Caco-2 (cell line): Measurements from ENCODE around the gene COPS3. TPM values are rescaled to one million over a fixed set of nuclear protein-coding genes. Genes with fewer than 3 reads are reported as not detected.

Source experiments
- BruUV-seq: library from RNA; stranded (reverse); fragments of 400-500 nt; replicated peaks from 2 replicates; lab custom pipeline; 2021; lab: Mats Ljungman, UMichigan
- CTCF ChIA-PET: fragments of 300-600 bp; sonication (Branson Sonifier 250); formaldehyde crosslinking; loops from one replicate; lab custom pipeline; 2022; ENCODE audit warnings: antibody characterized with exemption; lab: Charles Lee
- POLR2A ChIA-PET: fragments of 300-600 bp; sonication (Branson Sonifier 250); formaldehyde crosslinking; loops from one replicate; lab custom pipeline; 2022; ENCODE audit warnings: antibody characterized with exemption; lab: Charles Lee
- DNase-seq, 2 experiments: peaks; one replicate each; pipeline versions ENCODE4 v3.0.0 to v3.0.0-alpha.2; 2020 to 2022
- H3K27me3 ChIP-seq: replicated peaks from 2 replicates; pipeline ENCODE4 v1.6.0; 2011; ENCODE audit warnings: low read length; ENCODE audit not compliant: control insufficient read depth, insufficient read depth
- H3K36me3 ChIP-seq: 2 replicates; pipeline ENCODE4 v1.5.1; 2011; ENCODE audit warnings: low read length; ENCODE audit not compliant: control insufficient read depth, insufficient read depth
- H3K4me1 ChIP-seq: fragments of 250-450 bp; sonication (Bioruptor Pico); 2 replicates; pipeline ENCODE4 v1.5.1; 2020; ENCODE audit warnings: mild to moderate bottlenecking
- H3K4me3 ChIP-seq: 2 replicates; pipeline ENCODE4 v1.5.1; 2011; ENCODE audit warnings: low read depth, mild to moderate bottlenecking, control low read depth, low read length
- H3K9me3 ChIP-seq: fragments of 250-450 bp; sonication (Bioruptor Pico); 2 replicates; pipeline ENCODE4 v1.5.1; 2020; ENCODE audit warnings: mild to moderate bottlenecking, moderate library complexity
- H3K27ac Mint-ChIP-seq: one replicate; pipeline ENCODE4 v1.8.0; 2022; ENCODE audit warnings: mixed read lengths; ENCODE audit not compliant: unreplicated experiment
- H3K27me3 Mint-ChIP-seq: one replicate; pipeline ENCODE4 v1.8.0; 2022; ENCODE audit warnings: mixed read lengths; ENCODE audit not compliant: insufficient read depth, unreplicated experiment
- H3K36me3 Mint-ChIP-seq: one replicate; pipeline ENCODE4 v1.8.0; 2022; ENCODE audit warnings: mild to moderate bottlenecking, mixed read lengths; ENCODE audit not compliant: insufficient read depth, unreplicated experiment
- H3K4me1 Mint-ChIP-seq: one replicate; pipeline ENCODE4 v1.8.0; 2022; ENCODE audit warnings: low read depth, mixed read lengths; ENCODE audit not compliant: unreplicated experiment
- H3K4me3 Mint-ChIP-seq: one replicate; pipeline ENCODE4 v1.8.0; 2022; ENCODE audit warnings: mild to moderate bottlenecking, moderate library complexity, mixed read lengths; ENCODE audit not compliant: unreplicated experiment
- H3K9me3 Mint-ChIP-seq: one replicate; pipeline ENCODE4 v1.8.0; 2022; ENCODE audit warnings: mixed read lengths; ENCODE audit not compliant: unreplicated experiment
- CTCF ChIP-seq, 2 experiments: fragments of 200-600 bp in 1 of 2; IDR thresholded peaks; 1 replicate in 1 of 2; 2 replicates in 1 of 2; pipeline versions ENCODE4 v1.5.1 to v1.8.0; 2011 to 2022; ENCODE audit warnings: antibody characterized with exemption in 1 of 2, control low read depth in 1 of 2, inconsistent platforms in 1 of 2, low read depth in 1 of 2, low read length in 1 of 2, mild to moderate bottlenecking in 1 of 2, moderate library complexity in 1 of 2; ENCODE audit not compliant: insufficient read depth in 1 of 2, severe bottlenecking in 1 of 2, unreplicated experiment in 1 of 2
- intact Hi-C: fragments of 100-400 bp; cut with micrococcal nuclease; formaldehyde crosslinking; loops from one replicate; pipeline ENCODE4 v1.10.0; 2022; ENCODE audit not compliant: unreplicated experiment
- total RNA-seq: library from RNA; stranded (reverse); gene quantifications from 2 replicates; pipeline ENCODE4 v1.2.3, GENCODE V29; 2022

The COPS3 gene
- total RNA-seq, 1 experiment from 2014 or later: 120 TPM

DNA sequence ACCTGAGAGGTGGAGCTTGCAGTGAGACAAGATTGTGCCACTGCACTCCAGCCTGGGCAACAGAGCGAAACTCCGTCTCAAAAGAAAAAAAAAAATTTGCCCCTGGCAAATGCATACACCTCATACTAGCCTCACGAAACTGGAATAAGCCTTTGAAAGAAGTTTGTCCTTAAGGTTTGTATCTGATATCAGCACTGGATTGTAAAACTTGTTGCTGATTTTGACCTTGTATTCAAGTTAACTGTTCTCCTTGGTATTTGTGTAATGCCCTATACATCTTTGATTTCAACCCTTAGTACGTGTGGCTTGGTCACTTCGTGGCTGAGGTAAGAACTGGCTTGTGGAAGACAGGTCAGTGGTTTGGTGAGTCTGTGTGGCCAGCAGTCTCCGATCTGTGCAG is 37.9 kb downstream of the COPS3 start:
- Mint-ChIP-seq H3K4me1 (no peaks in the 10 kb centered on the region), H3K4me3 (no peak overlapping the region), H3K36me3 (peaks cover 30% of the 10 kb centered on the region), H3K9me3 (no peaks in the 10 kb centered on the region), H3K27me3 (no peaks in the 10 kb centered on the region), H3K27ac (no peak overlapping the region)
- no peak for TF ChIP-seq CTCF (IDR thresholded peaks at IDR 0.05; ENCODE audit: insufficient read depth in 1 of 2, low read depth in 1 of 2, low read length in 1 of 2, severe bottlenecking in 1 of 2, unreplicated experiment in 1 of 2)
- ChIA-PET CTCF (no interaction called here), POLR2A (interaction anchor here (0.5 kb wide), 1 partner anchor 19 kb away, joined by 3 read pairs; no protein-coding TSS in a partner anchor)
- no TSS peak for BruUV-seq
- no peak overlapping the region for H3K4me3 ChIP-seq
- H3K36me3 ChIP-seq: peaks cover 1% of the 10 kb centered on the region
- intact Hi-C loops: no loop called here
- H3K27me3 ChIP-seq: no peaks in the 10 kb centered on the region
- 0 out of 2 replicates have a peak, but pooled peaks cover 2% of the 10 kb centered on the region for H3K4me1 ChIP-seq
- H3K9me3 ChIP-seq: no peaks in the 10 kb centered on the region
- DNase-seq: peak in 1 of 2 experiments; percentile 3

DNA sequence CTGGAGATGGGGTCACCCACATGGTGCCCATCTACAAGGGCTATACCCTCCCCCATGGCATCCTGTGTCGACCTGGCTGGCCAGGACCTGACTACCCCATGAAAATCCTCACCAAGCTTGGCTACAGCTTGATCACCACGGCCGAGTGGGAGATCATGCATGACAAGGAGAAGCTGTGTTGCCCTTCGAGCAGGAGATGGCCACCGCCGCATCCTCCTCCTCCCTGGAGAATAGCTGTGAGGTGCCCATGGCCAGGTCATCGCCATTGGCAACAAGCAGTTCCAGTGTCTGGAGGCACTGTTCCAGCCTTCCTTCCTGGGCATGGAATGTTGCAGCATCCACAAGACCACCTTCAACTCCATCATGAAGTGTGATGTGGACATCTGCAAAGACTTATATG is 38.8 kb downstream of the COPS3 start:
- Mint-ChIP-seq H3K4me3 (no peak overlapping the region), H3K4me1 (no peaks in the 10 kb centered on the region), H3K27me3 (no peaks in the 10 kb centered on the region), H3K27ac (no peak overlapping the region), H3K36me3 (peaks cover 30% of the 10 kb centered on the region), H3K9me3 (no peaks in the 10 kb centered on the region)
- intact Hi-C loops: no loop called here
- ChIA-PET CTCF (no interaction called here), POLR2A (no interaction called here)
- H3K9me3 ChIP-seq: no peaks in the 10 kb centered on the region
- no TSS peak for BruUV-seq
- DNase-seq: peak in 1 of 2 experiments; percentile 32
- H3K36me3 ChIP-seq: peaks cover 1% of the 10 kb centered on the region
- 0 out of 2 replicates have a peak, but pooled peaks cover 6% of the 10 kb centered on the region for H3K4me1 ChIP-seq
- no peak overlapping the region for H3K4me3 ChIP-seq
- no peaks in the 10 kb centered on the region for H3K27me3 ChIP-seq
- TF ChIP-seq CTCF (IDR thresholded peaks at IDR 0.05; ENCODE audit: insufficient read depth in 1 of 2, low read depth in 1 of 2, low read length in 1 of 2, severe bottlenecking in 1 of 2, unreplicated experiment in 1 of 2): no peak

GRCh38 chr17:17241656-17242055 is 39.4 kb downstream of the COPS3 start:
- Mint-ChIP-seq H3K4me3 (no peak overlapping the region), H3K4me1 (no peaks in the 10 kb centered on the region), H3K36me3 (peaks cover 30% of the 10 kb centered on the region), H3K9me3 (no peaks in the 10 kb centered on the region), H3K27me3 (no peaks in the 10 kb centered on the region), H3K27ac (no peak overlapping the region)
- intact Hi-C loops: no loop called here
- ChIA-PET POLR2A (no interaction called here), CTCF (no interaction called here)
- peak in 1 of 2 experiments; percentile 12 for DNase-seq
- TF ChIP-seq CTCF (IDR thresholded peaks at IDR 0.05; ENCODE audit: insufficient read depth in 1 of 2, low read depth in 1 of 2, low read length in 1 of 2, severe bottlenecking in 1 of 2, unreplicated experiment in 1 of 2): no peak
- H3K36me3 ChIP-seq: peaks cover 1% of the 10 kb centered on the region
- H3K27me3 ChIP-seq: no peaks in the 10 kb centered on the region
- H3K9me3 ChIP-seq: no peaks in the 10 kb centered on the region
- H3K4me3 ChIP-seq: no peak overlapping the region
- no TSS peak for BruUV-seq
- H3K4me1 ChIP-seq: 0 out of 2 replicates have a peak, but pooled peaks cover 6% of the 10 kb centered on the region
